Measurements from ENCODE around the gene PRR35.

Gene PRR35

DNA sequence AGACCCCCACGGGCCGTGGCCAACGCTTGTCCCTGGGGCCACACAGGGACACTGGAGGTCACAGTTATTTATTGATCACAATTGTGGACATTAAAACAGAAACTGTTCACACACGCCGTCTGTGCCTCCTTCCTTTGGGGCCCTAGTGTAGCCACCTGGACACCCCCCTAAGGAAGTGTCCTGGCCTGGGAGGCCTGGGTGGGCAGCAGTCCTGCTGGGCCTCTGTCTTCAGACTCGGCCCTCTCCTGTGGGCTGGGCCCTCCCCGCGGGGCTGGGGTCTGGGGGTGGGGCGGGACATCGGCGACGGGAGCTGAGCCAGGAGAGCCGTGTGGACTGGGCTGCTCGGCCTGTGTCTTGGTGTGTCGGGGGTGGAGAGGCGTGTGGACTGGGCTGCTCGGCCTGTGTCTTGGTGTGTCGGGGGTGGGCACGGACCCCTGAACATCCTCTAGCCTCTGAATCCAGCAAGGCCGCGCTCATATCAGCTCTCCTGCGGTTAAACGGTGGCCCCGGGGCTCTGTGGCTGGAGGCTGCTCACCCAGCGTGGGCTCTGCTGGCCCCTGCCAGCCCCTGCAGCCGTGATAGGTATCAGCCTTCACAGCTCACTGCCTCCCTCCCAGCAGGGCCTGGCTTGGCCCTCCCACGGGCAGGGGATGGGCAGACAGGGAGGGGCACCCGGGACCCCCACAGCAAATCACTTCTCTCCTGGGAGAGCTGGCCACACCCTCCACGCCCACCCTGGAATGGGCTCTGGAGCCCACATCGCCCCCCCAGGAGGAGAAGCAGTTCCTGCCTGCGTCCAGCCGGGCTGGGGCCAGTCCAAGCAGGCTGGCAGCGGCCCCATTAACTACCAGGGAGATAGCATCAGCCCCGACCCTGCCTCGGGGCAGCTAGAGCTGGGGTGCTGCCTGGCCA, 5.5 kb downstream of the PRR35 start:
- DNase-seq = no peak

DNA sequence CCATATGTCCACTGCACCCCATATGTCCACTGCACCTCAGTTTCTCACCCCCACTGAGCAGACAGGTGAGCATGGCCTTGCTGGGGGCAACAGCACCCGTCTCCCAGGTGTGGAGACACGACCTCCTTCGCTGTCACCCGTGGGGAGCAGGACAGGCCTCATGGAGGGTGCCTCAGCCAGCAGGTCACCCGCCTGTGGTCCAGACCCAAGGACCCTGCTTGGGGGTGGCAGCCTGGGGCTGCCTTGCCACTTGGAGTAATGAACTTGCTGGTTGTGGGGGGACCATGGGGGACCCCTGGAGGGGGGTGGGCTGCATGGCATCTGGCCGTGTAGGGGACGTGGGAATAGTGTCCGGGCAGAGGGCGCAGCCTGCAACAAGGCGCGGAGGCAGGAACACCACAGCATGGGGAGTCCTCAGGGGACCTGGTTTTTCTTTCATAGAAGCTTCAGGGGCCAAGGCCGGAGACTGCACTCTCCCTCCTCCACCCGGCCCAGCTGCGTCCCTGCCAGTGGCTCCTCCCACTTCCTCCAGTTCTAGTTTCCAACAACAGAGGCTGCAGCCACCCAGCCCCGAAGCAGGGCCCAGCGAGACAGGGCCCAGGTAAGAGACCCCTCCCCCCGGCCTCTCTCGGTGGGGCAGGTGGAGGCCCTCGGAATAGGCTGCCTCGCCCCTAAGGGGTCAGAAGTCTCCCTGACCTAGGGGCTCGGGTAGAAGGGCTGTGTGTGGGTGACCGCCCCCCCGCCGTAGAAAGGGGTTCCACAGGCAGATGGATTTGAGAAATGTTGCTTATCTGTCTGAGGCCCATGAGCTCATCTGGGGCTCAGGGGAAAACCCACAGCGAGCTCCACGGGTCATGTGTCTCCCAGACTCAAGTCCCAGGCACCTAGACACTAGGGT, 6.5 kb downstream of the PRR35 start, which contains the start of gene NHLRC4:
Gene NHLRC4, plus strand, starts transcription at position 531 of the 898 bp plus-strand sequence. CDS start 1,043 bp downstream, outside the sequence.
- no peak for DNase-seq

DNA sequence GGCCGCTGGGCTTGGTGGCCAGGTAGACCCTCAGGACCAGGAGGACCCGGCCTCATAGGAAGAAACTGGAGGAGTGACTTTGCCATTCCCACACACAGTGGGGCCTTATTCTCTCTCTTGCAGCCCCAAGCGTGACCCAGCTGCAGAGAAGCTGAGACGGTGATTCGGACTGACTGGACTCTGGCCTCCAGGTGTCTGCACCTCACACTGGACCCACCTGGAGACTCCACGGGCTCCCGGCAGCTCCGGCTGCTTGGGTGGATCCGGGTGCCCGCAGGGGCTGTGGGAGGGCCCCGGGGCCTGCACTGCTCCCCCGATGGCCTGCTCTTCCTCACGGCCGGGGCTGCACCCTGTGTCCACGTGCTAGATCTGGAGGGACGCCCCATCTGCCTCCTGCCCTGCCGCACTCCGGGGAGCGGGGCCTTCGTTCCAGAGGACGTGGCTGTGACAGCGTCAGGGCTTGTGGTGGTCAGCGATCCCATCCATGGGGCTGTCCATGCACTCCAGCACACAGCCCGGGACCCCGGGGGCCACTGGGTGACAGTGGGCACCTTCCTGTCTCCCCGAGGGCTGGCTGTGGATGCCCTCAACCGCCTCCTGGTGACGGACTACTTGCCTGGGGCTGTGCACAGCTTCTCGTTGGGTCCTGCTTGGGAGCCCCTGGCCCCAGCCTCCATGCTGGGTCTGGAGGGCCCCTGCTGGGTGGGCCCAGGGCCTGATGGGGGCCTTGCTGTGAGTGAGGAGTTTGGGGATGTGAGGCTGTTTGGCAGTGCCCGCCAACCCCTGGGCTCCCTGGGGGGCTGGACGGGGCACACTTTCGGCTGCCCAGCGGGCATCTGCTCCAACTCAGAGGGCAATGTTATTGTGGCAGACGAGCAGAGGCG, 7.4 kb downstream of the PRR35 start:
- DNase-seq = no peak

DNA sequence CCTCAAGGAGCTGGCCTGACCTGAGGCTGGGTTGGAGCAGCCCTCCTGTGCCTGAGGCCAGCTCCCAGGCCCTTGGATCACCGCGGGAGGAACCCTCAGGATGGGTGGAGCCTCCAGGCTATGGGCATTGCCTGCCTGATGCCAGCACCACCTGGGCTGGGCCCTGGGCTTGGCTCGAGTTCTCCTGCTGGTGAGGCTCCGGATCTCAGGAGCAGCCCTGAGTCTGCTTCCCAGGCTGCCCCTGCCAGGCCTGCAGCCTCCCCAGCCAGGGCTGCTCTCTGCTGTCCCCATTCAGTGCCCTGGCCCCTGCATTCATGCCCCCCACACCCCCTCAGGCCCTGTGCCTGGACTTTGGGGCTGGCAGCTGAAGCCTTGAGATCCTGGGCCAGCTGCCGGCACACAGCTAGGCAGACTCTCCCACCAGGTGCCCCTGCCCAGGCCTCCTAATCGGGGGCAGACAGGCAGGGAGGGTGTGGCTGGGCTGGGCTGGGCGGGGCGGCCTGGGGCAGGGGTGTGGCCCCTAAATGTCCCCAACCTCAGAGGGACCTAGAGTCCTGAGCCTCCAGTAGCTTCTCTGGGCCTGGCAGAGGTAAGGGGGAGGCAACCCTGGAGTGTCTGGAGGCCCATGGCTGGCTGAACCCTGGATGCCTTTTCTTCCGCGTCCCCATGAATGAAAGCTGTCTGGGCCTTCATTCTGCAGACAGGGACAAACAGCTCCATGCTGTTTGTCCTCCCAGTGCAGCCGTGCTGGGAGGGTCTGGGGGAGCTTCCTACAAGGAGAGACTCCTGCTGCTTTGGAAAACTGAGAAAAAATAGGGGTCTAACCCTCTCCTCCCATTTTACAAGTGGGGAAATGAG, 8.4 kb downstream of the PRR35 start:
- no peak for DNase-seq

DNA sequence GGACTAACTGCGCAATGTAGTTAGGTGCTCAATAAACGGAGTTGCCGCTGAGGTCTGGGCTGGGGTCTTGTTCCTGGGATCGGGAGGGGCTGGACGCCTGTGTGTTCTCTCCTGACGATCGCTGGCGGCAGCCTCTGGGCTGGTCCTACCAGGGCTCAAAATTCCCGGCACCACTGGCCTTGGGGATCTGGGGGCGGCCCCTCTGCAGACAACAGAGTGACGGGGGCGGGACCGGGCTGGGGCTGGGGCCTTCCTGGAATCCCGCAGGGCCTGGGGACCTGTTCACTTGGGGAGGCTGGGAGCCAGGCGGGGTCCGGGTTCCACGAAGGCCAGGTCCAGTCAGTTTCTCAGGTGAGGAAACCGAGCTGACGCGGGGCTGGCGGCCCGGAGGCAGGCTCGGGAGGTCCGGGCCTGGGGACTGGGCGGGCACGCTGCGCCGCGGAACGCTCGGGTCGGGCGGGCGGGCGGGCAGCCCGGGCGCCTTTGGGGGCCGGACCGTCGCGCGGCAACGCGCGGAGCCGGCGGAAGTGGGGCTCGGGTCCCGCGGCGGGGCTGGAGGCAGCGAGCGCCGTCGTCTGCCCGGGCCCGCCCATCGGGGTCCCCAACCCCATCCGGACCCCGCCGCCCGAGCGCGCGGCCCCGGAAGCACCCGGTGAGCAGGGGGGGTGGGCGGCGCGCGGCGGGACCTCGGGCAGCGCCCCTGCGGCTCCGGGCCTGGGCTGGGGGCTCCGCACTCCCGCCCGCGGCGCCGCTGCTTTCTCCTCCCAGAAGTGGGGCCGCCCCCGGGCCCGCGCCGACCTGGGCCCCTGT, 9.5 kb downstream of the PRR35 start, which contains the start of gene PIGQ:
Gene PIGQ, plus strand, starts transcription at position 524 of the 810 bp plus-strand sequence. CDS start 4,107 bp downstream, outside the sequence.
- peak; percentile 49 for DNase-seq

DNA sequence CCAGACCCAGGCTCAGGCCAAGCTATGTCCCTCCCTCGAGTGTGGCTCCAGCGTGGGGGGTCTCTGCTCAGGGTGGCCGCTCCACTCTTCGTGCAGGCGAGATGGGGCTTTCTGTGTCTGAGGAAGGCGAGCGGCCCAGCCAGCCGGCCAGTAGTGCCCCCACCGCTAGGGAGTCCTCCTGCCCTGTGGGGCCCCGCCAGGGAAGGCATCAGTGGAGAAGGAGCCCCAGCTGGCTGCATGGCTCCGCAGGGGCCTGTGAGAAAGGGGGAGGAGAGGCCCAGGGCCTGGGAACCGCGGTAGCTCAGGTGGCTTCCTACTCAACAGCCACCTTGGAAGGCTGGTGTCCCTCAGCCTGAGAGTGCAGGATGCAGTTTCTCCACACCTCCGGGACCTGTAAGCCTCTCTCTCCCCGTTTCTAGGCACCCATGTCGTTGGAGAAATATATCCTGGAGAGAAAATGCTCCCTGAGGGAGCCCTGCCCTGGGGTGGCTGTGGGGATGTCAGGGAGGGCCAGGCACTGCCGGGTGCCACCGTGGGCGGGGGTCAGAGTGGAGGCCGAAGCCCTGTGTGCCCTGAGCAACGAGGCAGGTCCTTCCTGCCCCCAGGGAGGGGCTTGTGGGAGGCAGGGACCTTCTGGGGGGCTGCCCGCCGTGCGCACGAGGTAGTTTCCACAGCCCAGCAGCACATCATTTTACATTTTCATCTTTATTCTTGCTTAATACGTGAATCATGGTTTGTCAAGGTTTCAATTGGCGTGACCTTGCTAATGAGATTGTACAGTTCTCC, 12.9 kb downstream of the PRR35 start:
- DNase-seq = no peak

DNA sequence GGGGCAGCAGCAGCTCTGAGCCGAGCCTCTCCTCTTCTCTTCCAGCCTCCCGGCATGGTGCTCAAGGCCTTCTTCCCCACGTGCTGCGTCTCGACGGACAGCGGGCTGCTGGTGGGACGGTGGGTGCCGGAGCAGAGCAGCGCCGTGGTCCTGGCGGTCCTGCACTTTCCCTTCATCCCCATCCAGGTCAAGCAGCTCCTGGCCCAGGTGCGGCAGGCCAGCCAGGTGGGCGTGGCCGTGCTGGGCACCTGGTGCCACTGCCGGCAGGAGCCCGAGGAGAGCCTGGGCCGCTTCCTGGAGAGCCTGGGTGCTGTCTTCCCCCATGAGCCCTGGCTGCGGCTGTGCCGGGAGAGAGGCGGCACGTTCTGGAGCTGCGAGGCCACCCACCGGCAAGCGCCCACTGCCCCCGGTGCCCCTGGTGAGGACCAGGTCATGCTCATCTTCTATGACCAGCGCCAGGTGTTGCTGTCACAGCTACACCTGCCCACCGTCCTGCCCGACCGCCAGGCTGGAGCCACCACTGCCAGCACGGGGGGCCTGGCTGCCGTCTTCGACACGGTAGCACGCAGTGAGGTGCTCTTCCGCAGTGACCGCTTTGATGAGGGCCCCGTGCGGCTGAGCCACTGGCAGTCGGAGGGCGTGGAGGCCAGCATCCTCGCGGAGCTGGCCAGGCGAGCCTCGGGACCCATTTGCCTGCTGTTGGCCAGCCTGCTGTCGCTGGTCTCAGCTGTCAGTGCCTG, 14.0 kb downstream of the PRR35 start:
- DNase-seq = no peak

DNA sequence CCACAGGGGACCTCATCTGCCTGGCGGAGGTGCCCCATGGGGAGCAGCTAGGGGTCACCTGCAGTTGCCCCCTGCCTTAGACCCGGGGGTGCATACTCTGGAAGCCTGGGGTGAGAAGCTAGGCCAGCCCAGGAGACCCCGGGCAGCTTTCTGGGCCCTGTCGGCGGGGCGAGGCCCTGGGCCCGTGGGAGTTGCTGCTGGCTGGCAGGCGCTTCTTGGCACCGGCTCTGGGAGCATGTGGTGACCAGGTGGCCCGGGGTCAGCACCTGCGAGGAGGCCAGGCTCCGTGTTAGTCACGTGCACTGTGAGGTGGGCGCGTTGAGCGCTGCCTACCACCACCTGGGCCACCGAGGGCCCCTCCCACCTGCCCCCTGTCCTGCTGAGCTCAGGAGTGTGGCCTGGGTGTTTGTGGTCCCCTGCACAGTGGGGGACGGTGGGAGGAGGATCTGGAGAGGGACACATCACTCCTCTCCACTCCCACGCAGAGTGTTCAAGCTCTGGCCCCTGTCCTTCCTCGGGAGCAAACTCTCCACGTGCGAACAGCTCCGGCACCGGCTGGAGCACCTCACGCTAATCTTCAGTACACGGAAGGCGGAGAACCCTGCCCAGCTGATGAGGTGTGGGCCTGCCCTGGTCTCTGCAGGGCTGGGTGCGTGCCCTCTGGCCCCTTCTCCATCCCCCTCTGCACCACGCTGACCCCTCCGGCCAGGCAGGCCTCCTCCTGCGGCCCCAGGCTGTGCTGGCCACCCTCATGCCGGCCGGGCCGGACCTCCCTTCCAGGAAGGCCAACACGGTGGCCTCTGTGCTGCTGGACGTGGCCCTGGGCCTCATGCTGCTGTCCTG, 15.4 kb downstream of the PRR35 start:
- DNase-seq = no peak

DNA sequence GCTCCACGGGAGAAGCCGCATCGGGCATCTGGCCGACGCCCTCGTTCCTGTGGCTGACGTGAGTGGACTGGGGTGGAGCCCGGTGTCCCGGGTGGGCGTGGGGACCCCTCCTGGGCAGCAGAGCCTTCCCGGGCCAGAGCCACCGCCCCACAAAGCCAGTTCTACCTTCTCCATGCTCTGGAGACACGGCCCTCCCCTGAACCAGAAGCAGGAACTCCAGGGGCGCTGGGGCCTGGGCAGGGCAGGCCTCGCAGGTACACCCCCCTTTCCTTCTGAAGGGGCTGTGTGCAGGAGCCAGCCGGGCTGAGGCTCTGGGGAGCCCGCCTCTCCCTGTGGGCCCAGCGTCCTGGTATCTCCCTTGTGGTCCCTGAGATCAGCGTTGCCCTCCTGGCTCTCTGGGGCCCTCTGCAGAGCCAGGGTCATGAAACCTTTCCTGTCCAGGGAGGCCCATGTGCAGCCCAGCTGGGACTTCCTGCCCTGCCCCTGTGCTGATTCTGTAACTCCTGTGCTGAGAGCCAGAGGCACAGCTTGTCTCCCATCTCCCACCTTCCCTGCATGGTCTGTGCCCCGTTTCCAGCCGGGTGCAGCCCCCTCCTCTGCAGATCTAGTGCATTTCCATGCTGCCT, 16.1 kb downstream of the PRR35 start:
- DNase-seq = no peak

DNA sequence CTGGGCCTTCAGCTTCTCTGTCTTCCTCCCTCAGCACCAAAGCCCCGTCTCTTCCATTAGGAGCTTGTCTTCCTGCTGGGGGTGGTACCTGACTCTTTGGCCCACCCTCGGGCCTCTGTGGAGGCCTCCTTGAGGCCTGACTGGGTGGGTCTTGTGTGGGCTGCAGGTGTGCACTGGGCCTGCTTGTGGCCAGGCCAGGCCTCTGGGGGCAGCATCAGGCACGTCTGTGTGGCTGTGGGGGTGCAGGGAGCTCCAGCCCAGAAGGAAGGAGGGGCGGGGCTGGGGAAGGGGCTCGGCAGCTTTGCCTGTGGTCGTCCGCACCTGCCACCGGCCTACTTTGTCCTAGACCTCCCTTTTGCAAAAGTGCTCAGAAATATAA, 16.6 kb downstream of the PRR35 start:
- DNase-seq = no peak

DNA sequence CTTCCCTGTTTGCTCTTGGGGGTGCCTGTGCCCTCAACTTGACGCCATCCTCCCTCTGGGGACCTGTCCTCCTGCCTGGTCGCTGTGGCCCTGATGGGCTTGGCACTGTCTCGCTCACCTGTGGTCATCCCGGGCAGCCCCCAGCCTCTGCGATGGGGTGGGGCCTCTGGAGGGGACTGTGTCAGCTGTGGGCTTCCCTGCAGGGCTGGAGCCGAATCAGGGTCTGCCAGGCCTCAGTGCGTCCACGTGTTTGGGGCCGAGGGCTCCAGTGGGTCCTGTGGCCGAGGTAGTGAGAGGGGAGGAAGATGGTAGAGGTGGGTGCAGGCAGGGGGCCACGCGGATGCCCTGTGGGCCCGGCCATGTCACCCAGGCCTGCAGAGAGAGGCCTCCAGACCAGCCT, 17.6 kb downstream of the PRR35 start:
- DNase-seq = no peak

DNA sequence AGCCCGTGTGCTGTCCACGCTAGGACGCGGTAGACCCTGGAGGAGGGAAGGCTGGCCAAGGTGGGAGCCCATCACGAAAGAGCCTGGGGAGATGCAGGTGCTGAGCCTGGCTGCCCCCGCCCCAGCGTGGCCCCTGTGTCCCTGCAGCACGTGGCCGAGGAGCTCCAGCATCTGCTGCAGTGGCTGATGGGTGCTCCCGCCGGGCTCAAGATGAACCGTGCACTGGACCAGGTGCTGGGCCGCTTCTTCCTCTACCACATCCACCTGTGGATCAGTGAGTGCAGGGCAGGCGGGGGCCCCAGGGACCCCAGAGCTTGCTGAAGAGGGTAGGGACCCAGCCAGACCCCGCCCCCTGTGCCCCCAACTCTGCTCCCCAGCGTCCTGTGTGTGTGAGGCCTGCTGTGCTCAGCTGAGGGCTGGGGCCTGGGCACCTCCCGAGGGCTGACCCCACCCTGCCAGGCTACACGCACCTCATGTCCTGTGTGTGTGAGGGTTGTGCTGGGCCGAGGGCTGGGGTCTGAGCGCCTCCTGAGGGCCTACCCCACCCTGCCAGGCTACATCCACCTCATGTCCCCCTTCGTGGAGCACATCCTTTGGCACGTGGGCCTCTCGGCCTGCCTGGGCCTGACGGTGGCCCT, 18.2 kb downstream of the PRR35 start:
- no peak for DNase-seq

DNA sequence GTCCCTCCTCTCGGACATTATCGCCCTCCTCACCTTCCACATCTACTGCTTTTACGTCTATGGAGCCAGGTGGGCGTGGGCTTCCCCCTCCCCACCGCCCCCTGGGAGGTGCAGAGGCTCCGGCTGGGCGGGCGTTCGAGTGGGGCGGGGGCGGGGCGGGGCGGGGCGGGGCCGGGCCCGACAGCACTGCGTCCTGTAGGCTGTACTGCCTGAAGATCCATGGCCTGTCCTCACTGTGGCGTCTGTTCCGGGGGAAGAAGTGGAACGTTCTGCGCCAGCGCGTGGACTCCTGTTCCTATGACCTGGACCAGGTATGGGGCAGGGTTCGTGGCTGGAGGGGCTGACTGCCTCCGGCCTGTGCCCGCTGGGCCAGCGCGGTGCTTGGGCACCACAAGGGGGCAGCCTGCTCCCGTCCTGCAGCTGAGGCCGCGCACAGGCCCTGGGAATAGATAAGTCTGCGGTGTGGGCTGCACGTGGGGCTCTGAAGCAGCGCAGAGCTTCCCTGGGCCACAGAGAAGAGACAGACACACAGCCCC, 18.7 kb downstream of the PRR35 start:
- no peak for DNase-seq

DNA sequence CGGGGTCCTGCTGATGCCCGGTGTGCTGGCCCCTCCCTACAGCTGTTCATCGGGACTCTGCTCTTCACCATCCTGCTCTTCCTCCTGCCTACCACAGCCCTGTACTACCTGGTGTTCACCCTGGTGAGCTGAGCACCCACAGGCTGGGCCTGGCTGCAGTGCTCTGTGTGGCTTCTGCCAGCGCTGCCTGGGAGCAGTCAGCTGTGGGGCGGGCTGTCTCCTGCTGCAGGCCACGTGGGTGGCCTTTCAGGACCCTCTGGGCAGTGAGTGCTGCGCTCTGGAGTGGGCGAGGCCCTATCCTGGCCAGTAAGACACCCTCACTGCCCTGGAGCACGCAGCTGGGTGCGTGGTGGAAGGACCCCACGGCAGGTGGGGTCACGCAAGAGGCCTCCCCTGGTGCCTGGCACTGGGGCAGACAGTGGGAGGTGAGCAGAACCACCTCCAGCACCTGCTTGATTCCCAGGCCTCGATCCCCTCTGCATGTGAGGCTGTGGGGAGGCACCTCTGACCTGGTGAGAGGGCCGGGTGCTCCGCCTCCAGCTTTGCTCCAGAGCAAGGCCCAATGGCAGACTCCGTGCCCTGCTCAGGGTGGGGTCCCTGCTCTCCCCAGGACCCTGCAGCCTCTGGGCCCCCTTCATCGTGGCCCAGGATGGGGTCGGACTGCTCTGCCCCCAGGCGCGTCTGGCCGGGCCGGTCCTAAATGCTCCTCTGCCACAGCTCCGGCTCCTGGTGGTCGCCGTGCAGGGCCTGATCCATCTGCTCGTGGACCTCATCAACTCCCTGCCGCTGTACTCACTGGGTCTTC, 20.1 kb downstream of the PRR35 start:
- no peak for DNase-seq

DNA sequence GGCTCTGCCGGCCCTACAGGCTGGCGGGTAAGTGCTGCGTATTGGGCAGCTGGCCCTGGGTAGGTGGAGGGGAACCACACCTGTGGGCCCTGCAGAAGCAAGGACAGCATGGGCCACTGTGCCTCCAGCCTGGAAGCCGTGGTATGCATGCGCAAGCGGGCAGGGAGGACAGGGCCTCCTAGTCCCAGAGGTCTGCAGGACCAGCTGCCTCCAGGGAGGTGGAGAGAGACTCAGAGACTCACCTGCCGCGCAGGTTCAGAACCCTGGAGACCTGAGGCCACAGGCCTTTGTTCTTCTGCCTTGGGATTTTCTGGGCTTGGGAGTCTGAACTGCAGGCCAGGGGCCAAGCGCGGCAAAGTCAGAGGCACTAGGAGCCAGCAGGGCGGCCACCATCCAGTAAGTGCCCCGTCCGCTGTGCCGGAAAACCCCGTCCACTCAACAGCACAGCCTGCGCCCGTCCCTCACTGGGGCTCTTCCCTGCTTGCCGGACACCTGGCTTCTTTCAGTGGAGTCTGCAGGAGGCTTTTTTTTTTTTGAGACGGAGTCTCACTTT, 20.8 kb downstream of the PRR35 start:
- no peak for DNase-seq

DNA sequence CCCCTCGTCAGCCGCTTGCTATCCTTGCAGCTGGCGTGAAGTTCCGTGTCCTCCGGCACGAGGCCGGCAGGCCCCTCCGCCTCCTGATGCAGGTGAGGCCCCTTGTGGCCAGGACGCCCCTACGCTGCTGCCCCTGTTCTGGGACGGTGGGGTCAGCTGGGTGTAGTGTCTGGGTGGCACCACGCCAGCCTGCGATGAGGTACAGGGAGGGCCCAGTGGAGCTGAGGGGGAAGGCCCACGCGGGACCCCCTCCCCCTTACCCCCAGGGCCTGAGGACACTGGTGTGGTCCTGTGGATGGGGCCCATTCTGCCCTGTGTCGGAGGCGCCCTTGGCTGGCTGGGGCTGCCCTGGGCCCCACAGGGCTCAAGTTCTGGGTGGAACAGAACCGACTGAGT, 22.0 kb downstream of the PRR35 start:
- DNase-seq = no peak

Data from DMS79 treated with DMSO at 0.1 percent for 48 hours (cell line).